IPS-NIHi11 (cell line): Measurements from ENCODE around the gene CCDC33.

Experiments used
- DNase-seq: peaks from one replicate; pipeline ENCODE4 v3.0.0; 2012; ENCODE audit warnings: mixed read lengths, low spot score

Gene CCDC33

DNA sequence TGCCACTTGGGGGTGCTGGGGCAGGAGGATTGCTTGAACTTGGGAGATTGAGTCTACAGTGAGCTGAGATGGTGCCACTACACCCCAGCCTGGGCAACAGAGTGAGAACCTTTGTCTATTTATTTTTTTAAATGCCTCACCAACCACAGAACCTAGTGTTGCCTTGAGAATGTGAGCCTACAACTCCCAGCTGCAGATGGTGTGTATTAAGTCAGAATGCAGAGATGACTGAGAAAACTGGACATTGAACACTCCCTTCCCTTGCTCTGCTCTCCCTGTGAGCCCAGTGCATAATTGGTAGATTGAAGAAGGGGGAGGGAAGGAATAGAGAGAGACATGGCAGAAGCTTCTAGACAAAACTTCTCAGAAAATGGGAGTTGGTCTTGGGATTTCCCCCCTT is 53.5 kb downstream of the CCDC33 start:
- no peak for DNase-seq

DNA sequence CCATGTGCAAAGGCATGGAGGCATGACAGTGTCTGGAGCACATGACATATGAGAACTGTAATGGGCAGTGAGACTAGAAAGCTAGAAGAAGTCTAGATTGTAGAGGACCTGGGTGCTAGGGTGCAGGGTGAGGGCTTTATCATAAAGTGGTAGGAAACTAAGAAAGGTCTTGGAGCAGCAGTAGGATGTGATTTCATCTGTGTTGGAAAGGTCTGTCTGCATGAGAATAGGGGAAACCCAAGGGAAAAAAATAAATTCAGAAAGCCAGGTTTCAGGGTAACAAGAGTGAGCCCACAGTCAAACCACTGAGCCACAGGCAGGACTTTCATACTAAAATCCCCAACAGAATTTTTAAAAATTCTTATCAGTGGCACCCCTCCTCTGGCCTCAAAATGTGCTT is 54.5 kb downstream of the CCDC33 start:
- DNase-seq: no peak

DNA sequence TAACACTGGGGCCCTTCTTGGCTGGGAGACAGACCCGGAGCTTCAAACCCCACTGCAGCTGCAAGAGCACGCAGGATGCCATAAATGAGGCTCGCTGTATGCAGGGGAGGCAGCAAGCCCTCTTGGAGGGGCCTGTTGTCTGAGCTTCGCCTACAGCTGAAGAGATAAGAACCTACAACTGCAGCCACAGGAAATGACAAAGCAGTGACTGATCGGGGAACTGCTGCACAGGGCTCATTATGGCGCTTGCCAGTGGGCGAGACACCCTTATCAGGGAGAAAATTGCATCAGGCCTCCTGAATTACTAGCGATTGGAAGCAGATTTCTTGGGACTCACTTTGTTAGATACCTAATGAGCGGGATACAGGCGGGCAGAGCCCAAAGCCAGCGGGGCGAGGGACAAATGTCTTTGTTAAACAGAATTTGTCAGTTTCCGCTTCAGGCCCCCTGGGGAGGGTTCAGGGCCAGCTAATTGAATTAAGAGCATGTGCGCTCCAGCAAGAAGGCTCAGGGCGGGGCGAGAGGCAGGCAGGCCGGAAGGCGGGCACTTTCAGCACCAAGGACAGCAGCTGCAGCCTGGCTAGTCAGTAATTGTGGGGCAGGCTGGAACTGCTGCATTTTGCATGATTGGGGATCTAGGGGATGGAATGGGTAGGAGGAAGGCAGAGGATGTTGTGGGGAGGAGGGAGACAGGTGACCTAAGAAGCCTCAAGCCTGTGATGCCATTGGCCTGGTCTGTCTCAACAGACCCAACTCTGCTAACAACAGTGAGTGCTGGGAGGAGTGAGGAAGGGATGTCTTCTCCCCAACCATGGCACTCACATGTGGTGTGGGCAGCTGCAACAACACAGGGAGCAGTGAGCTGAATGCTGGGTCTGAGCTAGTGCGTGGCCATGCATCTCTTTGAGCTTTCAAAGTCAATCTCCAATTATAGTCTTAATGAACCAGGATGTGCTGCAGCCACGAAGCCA is 55.3 kb downstream of the CCDC33 start:
- peak; percentile 98 for DNase-seq

DNA sequence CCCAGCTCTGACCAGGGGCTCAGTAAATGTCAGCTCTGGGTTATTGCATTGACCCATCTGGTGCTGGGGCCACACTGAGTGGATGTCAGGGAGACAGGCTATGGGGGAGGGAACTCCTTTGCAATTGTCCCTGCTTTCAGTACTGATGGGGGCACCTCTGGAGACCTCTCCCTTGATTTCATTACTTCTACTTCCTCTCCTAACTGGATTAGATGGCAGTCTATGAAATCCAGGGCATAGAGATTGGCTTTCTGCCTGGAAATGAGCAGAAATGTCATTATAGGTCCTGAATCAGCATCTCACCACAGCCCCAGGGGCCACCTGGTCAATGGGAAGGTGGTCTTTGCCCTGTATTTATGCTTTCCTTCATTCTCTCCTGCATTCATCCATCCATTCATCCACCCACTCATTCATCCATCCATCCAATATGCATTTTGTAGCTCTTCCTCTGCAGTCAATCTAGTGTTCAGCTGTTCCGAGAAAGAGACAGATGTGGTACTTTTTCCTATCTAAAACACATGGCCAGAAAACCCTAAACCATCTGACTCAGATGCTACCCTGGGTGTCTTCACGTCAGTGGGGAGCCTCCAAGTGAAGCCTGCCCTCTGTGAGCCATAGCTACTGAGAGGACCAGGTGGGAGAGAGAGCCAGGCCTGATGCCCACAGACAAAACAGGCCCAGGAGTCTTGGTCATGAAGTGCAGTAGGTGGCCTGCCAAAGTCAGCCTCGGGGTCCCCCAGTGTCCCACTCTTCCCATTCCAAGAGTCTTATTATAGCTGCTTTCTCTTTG is 57.1 kb downstream of the CCDC33 start:
- DNase-seq: no peak

DNA sequence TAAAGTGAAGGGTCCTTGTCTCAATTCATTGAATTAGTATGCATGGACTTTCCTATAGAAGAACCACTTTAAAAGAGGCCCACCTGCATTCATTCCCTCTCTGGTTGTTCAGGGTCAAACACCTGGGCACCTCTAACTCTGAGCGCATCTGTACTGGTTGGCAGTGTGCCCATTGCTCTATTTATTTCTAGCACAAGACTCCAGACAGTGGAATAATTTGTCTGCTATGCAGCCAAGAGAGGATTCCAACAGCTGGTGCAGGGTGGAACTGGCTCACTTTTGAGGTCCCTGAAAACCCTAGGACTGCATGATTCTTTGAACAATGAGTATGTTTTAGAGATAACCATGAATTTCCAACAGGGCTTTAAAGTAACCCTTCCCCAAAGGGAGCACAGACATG is 57.9 kb downstream of the CCDC33 start:
- no peak for DNase-seq

DNA sequence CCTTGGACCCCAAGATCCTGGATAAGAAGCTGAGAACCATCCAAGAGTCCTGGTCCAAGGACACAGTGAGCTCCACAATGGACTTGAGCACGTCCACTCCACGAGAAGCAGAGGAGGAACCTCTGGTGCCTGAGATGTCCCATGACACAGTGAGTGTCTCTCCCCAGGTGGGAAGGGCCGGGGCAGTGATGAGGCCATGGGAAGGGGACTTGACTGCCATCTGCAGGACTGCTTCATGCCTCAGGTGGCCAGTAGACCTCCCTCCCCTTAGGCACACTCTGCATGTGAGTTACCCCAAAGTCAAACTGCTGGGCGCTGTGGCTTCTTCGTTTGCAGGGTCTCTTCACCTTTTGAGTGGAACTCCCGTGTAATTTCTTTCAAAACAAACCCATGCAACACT is 59.7 kb downstream of the CCDC33 start:
- DNase-seq: no peak

DNA sequence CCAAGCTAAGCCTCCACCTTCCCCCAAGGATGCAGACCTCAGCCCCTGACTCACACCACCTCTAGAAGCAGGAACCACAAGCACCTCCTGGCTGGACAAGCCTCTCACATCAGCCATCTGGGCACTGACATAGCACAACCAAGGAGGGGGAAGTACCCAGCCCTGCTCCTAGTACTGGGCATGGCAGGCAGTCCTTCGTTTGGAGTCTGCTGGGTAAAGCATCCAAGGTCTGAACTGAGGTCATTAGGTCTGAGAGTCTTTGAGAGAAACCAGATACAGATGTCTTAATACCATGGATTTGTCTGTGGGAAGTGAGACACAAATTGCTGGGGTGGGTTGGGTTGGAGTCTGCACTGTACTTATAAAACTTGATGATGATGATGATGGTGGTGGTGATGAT is 61.8 kb downstream of the CCDC33 start:
- DNase-seq: no peak

DNA sequence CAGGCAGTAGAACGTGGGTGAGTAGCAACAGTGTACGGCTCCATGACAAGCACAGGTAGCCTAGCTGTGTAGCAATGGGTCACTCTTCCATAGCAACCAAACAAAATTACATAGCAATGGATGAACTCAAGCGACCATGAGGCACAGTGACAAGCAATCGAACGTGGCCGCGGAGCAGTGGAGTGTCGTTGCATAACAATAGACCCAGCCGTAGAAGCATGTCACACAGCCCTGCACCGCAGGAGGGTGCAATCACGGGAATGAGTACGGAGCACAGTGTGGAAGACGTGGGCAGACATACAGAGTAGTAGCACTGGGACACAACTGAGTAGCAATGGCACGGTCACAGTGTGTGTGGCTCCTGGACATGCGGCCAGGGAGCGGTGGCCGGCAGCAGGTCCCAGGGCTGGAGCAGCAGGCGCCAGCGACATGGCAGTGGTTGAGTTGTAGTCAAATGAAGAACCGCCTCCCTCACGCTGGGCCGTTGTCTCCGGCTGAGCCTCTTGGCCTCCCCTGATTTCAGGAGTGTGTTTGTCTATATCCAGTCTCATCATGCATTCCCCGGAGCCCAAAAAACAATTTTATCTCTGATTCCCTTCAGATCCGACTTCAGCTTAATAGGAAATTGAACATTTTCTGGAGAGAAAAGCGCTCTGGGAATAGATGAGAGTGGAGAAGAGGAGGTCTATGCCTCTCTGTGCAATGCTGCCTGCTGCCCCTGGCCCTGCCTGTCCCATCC is 64.1 kb downstream of the CCDC33 start:
- DNase-seq: peak; percentile 57

DNA sequence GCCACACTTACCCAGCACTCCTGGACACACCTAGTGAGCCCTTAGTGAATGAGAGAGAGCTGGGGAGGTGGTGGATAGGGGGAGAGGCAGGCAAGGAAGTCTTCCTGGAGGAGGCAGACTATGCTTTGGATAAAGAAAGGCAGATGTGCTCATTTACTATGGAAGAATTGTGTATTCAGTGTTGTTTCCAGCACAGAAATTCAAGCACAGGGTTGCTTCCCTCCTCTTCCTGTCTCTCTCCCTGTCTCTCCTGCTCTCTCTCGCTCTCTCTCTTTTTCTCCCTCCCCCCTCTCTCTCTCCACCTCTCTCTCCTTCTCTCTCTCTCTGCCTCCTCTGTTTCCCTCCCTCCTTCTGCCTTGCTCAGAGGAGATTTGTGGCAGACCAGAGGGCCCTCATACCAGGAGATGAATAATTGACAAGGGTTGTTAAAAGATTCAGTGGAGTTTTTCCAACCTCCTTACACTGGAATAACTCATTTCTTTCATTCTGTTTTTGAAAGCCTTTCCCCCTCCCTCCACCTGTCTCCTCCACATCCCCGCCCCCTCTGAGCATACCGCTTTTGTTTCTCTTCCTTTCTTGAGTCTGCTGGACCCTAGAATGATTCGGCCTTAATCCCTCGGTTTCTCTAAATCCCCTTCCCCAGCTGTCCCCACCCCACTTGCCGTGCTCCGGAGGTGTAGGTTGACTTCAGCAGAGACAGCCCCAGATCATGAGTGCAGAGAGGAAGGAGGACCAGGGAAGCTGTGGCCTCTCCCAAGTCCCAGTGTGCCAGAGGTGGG is 65.6 kb downstream of the CCDC33 start:
- no peak for DNase-seq

DNA sequence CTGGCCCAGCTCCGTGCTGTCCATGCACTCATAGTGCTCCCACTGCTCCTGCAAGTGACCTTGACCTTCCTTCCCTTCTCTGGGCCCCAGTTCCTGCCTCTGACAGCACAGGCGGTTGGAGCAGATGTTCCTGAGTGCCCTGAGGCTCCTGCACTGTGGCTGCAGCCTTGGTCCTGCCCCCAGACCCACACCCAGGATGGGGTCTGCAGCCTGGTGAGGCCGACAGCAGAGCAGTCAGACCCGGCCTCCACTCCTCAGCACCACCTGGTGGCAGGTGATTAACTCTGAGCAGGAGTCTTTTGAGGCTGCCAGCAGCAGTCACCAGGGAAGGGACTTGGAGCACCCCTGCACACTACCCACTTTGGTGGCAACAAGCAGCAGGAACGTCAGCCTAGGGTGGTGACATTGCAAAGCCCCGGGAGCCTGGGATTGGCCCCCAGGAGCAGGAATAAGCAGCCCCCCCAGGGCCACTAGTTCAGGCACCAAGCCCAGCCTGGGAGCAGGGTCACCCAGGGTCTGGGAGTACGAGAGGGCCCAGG is 66.8 kb downstream of the CCDC33 start:
- peak; percentile 84 for DNase-seq

DNA sequence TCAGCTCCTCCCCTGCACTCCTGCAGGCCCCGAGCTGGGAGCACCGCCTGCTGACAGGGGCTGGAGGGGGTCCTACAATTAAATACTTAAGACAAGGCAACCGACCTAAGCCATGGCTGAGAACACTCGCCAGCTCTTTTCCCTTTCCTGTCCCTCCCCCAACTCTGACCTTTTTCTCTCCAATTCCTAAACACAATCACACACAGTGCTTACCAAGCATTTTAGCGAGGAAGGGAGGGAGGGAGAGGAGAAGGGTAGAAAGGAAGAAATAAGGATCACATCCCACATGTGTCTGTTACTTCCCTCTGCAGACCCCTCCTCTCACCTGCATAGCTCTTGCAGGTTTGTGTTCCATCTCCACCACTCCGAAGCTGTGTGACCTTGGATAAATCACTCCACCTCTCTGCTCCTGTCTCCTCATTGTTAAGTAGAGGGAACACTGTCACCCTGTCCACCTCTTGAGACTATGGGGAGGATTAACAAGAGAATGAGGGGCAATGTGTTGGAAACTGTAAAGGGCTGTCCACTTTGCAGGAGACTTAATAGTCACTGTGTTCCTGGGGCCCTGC is 67.7 kb downstream of the CCDC33 start:
- no peak for DNase-seq

DNA sequence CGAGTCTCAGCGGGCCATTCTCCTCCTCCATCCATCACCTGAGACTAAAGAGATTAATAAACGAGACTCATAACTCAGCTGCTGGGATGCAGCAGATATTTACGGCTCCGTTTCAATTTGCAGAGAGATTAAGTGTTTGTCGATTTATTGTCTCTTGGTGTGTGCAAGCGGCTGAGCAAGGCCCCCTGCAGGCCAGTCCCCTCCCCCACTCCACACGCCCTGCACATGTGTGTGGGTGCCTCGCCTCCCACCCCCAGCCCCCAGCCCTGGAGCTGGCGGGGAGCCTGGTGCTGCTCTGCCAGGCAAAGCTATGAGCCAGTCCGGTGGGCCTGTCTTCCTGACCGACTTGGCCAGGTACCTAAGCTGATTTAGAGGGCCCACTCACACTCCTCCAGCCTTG is 68.3 kb downstream of the CCDC33 start:
- DNase-seq: no peak

DNA sequence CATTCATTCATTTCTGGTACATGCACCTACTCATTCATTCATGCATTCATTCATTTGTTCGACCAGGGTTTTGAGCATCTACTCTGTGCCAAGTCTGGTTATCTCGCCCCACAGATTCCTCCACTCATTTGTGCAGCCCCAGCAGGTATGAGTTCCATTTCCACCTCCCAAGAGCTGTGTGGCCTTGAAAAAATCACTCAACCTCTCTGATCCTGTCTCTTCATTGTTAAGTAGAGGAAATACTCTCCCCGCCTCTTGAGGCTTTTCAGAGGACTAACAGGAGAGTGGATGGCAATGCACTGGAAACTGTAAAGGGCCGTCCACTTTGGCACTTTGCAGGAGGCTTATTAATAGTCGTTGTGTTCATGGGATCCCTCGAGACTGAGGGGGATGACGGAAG is 69.6 kb downstream of the CCDC33 start:
- DNase-seq: no peak

DNA sequence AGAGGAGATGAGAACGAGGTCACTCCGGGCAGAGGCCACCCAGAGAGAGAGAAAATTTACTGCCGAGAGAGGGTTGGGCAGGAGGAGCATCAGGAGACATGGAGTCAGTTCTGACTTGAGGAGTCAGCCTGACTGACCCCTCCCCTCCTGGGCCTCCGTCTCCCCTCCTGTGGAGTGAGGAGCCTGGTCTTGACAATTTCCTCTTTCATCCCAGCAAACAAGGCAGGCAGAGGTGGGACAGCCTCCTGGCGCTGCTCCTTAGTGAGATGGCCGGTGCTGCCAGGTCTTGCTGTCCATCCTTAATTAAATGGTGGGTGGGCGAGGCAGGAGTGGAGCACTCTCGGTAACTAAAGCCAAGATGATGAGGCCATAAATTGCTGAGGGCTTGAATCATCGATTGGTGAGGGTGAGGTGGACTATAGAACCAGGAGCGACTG is 70.7 kb downstream of the CCDC33 start:
- no peak for DNase-seq

DNA sequence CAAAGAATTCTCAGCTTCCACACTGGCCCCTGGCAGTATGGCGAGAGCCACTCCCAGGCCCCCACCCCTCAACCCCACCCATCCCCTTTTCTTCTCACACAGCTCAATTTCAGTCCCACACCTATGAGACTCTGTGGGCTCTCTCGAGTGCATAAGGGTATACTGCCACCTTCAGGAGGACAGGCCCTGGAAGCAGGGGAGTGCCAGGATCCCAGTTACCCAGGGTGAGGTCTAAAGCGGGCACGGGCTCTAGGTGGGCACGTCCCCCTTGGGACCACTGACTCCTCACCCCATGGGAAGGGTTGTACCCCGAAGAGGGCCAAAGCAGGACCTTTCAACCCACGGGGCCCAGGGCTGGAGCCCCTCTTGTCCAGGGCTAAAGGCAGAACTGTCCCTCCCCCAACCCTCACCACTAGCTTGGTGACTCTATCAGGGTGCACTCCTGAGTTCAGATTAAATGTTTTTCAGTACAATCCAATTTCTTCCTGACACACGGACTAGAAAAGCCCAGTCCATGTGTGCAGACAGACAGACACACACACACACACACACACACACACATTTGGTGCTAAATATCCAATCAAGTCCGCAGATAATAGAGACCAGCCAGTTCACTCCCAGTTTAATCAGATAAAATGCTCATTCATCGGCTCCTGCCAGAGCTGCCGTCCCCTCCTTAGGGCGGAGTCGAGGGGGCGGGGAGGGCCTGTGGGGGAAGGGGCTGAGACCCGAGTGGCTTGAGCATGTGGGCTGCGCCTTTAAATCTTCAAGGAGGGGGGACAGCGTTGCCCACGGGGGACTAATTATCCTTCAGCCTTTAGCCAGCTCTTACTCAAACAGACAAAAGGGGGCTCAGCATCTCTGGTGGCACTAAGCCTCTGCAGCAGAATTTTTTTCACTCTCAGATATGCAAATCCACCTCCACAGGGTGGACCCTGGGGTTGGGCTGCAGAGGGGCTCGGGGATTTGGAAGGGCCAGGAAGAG is 72.0 kb downstream of the CCDC33 start:
- peak; percentile 77 for DNase-seq

DNA sequence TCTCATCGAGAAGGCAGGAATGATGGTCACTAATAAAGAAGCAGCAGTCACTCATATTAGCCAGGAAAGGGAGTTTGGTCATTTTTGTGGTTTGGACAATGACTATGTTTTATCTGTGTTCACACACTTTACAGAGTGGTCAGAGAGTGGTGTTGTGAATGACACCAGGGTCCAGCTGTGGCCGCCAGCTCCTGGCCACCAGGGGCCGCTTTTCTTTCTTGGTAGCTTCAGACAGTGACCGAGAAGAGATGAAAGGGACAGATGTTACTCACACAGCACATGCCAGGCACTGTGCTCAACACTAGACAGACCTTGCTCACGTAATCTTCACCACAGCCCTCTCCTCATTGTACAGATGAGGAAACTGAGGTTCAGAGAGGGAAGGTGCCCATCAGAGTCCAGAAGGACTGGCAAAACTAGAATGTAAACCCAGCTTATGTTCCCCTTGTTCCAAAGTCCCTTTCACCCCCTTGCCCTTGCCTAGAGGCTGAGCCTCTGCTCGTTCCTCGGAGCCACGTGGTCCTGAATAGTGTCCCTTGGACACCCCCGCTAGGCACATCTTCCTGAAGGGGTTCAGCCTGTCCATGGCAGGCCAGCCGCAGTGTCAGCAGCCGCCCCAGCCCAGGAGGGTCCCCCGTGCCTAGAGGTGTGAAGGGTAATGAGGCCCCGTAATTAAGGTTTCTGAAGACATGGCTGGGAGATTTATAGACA is 75.8 kb downstream of the CCDC33 start:
- DNase-seq: peak; percentile 65

DNA sequence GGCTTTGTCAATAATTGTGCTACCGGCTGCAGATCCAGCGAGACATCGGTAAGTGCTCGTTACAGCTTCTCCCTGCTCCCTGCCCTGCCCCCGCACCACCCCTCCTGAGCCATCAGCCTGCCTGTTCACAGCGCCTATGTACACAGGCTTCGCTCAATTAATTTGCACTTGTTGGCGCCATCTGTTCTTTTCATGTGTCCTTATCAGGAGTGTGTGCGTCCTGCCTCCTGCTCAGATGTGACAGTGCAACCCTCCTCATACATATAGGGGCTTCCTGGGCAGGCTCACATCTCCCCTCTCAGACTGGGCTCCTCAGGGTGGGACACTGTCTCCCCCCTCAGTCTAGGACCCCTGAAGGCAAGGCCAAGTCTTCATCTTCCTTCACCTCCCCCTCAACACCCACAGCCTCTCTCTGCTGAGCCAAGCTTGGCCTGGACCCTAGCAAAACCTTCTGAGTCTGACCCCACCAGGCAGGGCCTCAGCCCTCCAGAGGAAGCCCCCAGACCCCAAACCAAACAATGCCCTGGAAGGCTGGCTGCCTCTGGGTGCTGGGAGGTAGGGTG is 76.4 kb downstream of the CCDC33 start:
- no peak for DNase-seq

DNA sequence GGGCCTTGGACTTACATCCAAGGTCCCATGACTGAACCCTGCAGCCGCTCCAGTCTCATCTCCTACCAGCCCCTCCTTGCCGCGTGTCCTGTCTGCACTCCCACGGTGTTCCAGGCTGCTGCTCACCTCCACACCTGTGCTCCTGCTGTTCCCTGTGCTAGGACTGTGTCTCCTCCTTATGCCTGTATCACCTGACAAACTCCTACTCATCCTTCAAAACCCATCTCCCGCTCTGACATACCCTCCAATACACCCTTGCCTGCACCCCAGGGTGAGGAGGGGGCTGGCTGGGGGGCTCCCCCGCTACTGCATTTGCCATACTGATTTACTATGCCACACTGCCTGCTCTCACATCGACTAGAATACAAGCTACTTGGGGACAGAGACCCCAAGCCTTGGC is 77.8 kb downstream of the CCDC33 start:
- DNase-seq: no peak
